ENCODE results near the gene PNPLA3. TPM values are rescaled to one million over a fixed set of nuclear protein-coding genes. Genes with fewer than 3 reads are reported as not detected.

PNPLA3 gene
- total RNA-seq, 2 experiments from 2014 or later, result 0.45 TPM; not detected in 1

DNA sequence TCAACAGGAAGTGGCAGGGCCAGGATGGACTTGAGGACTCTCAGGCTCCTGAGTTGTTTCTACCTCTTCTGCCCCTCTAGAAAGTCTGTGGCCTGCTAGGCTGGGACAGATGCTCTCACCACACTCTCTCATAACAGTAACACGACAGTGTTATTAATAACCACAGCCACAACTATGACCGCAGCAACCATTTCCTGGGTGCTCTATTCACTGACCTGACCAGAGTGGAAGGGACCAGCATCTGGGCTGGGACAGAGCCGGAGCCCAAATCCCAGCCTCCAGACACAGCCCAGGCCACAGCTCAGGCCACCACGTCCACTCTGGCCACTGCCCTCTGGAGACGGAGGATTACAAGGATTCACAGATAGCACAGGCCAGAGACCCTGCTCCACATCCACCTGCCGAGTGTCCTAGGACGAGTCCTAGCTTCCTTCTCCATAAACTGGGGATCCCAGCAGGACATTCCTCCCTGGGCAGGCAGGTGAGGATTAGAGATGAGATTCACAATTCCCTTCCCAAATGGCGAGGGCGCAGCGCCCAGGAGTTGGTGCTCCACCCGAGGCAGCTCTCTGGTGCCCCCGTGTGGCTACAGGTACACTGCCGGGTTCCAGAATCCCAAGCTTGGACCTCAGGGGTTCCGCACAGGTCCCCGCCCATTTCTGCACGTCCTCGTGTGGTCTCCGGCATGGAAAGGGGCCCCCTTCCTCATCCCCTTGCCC lies 38.8 kb upstream of the PNPLA3 start:
- no peaks in the 10 kb centered on the region for H3K9me3 Mint-ChIP-seq
- H3K4me1 Mint-ChIP-seq, result peaks cover 5% of the 10 kb centered on the region
- peak; percentile 70 for DNase-seq
- no peaks in the 10 kb centered on the region for H3K36me3 Mint-ChIP-seq
- POLR2A ChIA-PET, result interaction anchor here (0.6 kb wide), 1 partner anchor 704 kb away, joined by 4 read pairs; no protein-coding TSS in a partner anchor
- peaks cover 8% of the 10 kb centered on the region for H3K27me3 Mint-ChIP-seq
- no peak overlapping the region for H3K27ac Mint-ChIP-seq
- no peak overlapping the region for H3K4me3 Mint-ChIP-seq
- no peak for ATAC-seq (ENCODE audit: low read depth)

DNA sequence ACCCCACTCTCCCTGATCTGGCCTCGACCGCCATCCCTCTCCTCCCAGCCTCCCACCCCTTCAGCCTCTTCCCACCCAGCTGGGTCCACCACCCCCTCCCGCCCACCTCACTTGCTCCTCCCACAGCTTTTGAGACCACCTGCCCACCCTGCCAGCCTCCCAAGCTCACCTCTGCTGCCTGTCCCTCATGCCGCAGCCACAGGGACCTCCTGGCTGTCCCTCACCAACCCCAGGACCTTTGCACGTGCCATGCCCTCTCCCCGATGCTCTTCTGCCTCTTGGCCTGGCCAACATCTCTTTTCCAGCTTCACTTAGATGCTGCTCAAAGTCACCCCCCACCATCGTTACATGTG lies 38.3 kb upstream of the PNPLA3 start:
- ATAC-seq (ENCODE audit: low read depth) (no peak), DNase-seq (no peak)
- H3K9me3 Mint-ChIP-seq, result no peaks in the 10 kb centered on the region
- H3K27me3 Mint-ChIP-seq, result peaks cover 9% of the 10 kb centered on the region
- POLR2A ChIA-PET, result interaction anchor here (0.6 kb wide), 2 partner anchors 703 to 944 kb away, joined by 4 read pairs; no protein-coding TSS in a partner anchor
- no peak overlapping the region for H3K4me3 Mint-ChIP-seq
- no peaks in the 10 kb centered on the region for H3K36me3 Mint-ChIP-seq
- H3K27ac Mint-ChIP-seq, result no peak overlapping the region
- H3K4me1 Mint-ChIP-seq, result peaks cover 5% of the 10 kb centered on the region

DNA sequence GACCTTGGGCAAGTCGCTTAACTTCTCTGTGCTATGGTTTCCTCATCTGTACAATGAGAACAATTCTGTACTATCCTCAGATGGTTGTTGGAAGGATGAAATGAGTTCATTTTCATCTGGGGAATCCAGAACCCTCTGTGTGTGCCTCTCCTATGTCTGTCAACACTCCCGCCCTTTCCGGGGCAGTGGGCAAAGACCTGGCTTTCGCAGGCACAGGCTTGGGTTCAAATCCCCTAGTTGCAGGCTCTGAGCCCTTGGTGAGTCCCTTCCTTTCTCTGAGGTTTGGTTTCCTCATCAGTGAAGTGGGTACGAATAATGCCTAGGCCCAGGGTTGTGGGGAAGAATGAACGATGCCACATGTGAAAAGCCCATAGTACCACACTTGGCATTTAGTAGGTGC lies 37.8 kb upstream of the PNPLA3 start:
- Mint-ChIP-seq H3K9me3 (no peaks in the 10 kb centered on the region), H3K4me3 (no peak overlapping the region), H3K27ac (no peak overlapping the region), H3K4me1 (peaks cover 5% of the 10 kb centered on the region), H3K36me3 (no peaks in the 10 kb centered on the region), H3K27me3 (peaks cover 14% of the 10 kb centered on the region)
- POLR2A ChIA-PET, result interaction anchor here (0.6 kb wide), 1 partner anchor 944 kb away, joined by 4 read pairs; no protein-coding TSS in a partner anchor
- DNase-seq (no peak), ATAC-seq (ENCODE audit: low read depth) (no peak)

DNA sequence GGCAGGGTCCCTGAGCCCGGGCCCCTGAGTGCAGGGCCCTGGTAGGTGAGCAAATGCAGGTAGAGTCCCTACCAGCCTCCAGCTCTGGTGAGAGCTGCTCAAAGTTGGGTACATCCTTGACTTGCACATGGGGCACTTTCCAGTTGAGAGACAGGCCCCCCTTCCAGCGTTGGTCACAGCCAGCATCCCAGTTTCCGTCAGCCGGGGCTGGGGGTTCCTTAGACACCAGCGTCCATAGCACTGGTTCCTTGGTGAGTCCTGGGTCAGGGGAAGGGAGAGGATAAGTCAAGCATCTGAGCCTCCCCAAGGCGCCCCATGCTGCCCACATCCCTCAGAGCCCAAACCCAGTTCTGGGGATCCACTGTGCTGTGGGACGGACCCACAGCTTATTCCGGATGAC lies 37.4 kb upstream of the PNPLA3 start:
- POLR2A ChIA-PET, result no interaction called here
- DNase-seq (no peak), ATAC-seq (ENCODE audit: low read depth) (no peak)
- no peaks in the 10 kb centered on the region for H3K9me3 Mint-ChIP-seq
- no peaks in the 10 kb centered on the region for H3K36me3 Mint-ChIP-seq
- H3K27ac Mint-ChIP-seq, result no peak overlapping the region
- peaks cover 18% of the 10 kb centered on the region for H3K27me3 Mint-ChIP-seq
- no peak overlapping the region for H3K4me3 Mint-ChIP-seq
- peaks cover 5% of the 10 kb centered on the region for H3K4me1 Mint-ChIP-seq

DNA sequence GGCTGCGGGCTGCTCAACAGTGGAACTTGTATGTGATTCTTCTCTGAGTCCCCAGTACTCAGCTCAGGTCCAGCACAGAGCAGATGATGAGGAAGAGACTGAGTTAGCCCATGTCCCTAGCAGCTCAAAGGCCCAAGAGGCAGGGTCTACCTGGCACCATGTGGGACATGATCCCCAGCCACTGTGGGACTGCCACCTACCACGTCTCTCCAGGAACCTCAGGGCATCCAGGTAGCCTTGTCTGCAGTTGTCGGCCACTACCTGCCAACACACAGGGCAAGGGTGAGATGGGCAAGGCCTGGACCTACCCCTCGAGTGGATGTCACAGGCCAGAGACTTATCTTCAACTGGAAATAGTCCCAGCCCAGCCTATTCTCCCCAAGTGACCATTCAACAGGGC lies 36.2 kb upstream of the PNPLA3 start:
- no peak overlapping the region for H3K27ac Mint-ChIP-seq
- no peak overlapping the region for H3K4me3 Mint-ChIP-seq
- H3K36me3 Mint-ChIP-seq, result no peaks in the 10 kb centered on the region
- ATAC-seq (ENCODE audit: low read depth), result no peak
- DNase-seq, result no peak
- POLR2A ChIA-PET, result no interaction called here
- H3K9me3 Mint-ChIP-seq, result no peaks in the 10 kb centered on the region
- H3K4me1 Mint-ChIP-seq, result peaks cover 5% of the 10 kb centered on the region
- H3K27me3 Mint-ChIP-seq, result peaks cover 27% of the 10 kb centered on the region

DNA sequence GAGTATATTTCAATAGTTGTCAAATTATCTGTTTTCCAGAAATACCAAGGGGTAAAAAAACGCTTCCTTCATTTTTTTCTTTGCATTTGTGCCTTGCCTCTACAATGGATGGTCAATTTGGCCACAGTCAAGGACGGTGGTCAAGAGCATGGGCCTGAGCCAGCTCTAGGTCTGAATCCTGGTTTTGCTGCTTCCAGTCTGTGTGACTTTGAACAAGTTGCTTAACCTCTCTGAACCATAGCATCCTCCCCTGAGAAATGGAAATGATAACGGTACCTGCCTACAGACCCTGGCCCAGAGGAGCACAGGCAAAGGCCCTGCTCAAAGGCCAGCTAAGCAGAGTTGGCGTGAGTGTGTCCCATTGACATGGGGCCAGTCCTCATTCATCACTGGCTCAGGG lies 34.9 kb upstream of the PNPLA3 start:
- H3K27me3 Mint-ChIP-seq, result peaks cover 35% of the 10 kb centered on the region
- no peaks in the 10 kb centered on the region for H3K36me3 Mint-ChIP-seq
- peaks cover 1% of the 10 kb centered on the region for H3K4me1 Mint-ChIP-seq
- POLR2A ChIA-PET, result no interaction called here
- no peak overlapping the region for H3K4me3 Mint-ChIP-seq
- ATAC-seq (ENCODE audit: low read depth) (no peak), DNase-seq (no peak)
- H3K27ac Mint-ChIP-seq, result no peak overlapping the region
- H3K9me3 Mint-ChIP-seq, result no peaks in the 10 kb centered on the region

DNA sequence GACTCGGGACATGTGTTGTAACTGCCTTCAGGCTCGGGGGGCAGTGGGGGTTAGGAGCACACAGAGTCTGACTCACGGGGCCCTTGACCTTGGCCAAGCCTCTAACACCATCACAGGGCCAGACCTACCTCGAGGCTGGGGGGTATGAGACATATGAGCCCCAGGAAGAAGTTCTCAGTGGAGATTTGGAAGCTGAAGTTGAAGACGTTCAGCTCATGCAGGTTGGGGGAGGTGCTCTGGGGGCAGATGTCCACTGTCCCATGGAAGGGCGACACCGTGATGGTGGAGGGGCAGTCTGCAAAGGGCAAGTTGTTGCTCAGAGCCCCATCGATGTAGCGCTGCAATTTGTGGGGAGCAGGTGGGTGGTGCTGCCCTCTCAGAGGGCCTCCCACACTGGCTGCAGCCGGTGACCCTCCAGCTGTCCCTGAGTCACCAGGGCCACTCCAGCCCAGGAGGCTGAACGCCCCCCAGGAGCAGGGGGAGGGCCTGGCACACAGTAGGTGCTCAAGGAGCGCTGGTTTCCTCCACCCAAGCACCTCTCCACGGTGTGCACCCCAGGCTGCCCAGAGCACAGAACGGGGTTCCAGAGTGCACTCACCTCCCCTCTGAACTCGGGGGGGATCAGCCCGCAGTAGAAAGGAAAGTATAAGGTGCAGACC lies 34.3 kb upstream of the PNPLA3 start:
- H3K36me3 Mint-ChIP-seq, result no peaks in the 10 kb centered on the region
- DNase-seq (no peak), ATAC-seq (ENCODE audit: low read depth) (no peak)
- H3K27me3 Mint-ChIP-seq, result peaks cover 37% of the 10 kb centered on the region
- H3K4me1 Mint-ChIP-seq, result peaks cover 1% of the 10 kb centered on the region
- H3K27ac Mint-ChIP-seq, result no peak overlapping the region
- H3K9me3 Mint-ChIP-seq, result no peaks in the 10 kb centered on the region
- POLR2A ChIA-PET, result no interaction called here
- H3K4me3 Mint-ChIP-seq, result no peak overlapping the region

DNA sequence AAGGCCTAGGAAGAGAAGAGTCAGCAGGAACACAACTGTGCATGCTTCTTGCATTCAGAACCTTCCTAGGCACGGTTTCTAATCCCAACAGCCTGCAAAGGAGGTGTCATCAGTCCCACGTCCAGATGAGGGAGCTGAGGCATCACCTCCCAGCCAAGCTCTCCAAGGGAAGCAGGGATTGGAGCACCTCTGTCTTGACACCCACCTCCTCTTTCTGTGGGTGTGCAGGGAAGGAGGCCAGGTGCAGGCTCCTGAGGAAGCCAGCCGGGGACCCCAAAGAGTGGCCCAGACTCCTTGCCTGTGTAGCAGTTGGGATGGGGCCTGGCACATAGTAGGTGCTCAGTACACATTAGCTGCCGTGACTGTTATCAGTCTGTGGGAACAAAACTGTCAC lies 33.7 kb upstream of the PNPLA3 start:
- H3K27ac Mint-ChIP-seq, result no peak overlapping the region
- POLR2A ChIA-PET, result no interaction called here
- H3K27me3 Mint-ChIP-seq, result peaks cover 37% of the 10 kb centered on the region
- H3K4me3 Mint-ChIP-seq, result no peak overlapping the region
- H3K4me1 Mint-ChIP-seq, result peaks cover 1% of the 10 kb centered on the region
- no peaks in the 10 kb centered on the region for H3K9me3 Mint-ChIP-seq
- ATAC-seq (ENCODE audit: low read depth) (no peak), DNase-seq (peak; percentile 6)
- no peaks in the 10 kb centered on the region for H3K36me3 Mint-ChIP-seq

DNA sequence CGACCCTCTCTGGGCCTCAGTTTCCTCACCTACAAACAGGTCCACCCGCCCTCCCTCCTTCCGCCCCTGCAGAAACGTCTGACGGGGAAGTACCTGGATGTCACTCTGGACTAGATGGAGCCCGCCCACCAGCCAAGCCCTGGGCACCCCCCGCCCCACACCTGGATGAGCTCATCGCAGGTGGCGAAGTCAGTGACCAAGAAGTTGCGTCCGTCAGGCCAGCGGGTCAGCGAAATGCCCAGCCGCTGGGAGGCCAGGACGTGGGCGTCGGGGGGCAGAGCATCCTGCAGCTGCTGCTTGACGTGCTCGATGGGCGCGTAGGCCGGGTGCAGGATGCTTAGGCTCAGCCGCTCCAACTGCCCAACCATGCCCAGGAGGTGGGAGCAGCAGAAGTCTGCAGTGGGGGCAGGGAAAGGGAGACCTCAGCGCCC lies 32.7 kb upstream of the PNPLA3 start:
- POLR2A ChIA-PET, result no interaction called here
- Mint-ChIP-seq H3K4me1 (no peaks in the 10 kb centered on the region), H3K4me3 (no peak overlapping the region), H3K27ac (no peak overlapping the region), H3K36me3 (no peaks in the 10 kb centered on the region), H3K9me3 (no peaks in the 10 kb centered on the region), H3K27me3 (peaks cover 44% of the 10 kb centered on the region)
- DNase-seq, result peak; percentile 24
- no peak for ATAC-seq (ENCODE audit: low read depth)

DNA sequence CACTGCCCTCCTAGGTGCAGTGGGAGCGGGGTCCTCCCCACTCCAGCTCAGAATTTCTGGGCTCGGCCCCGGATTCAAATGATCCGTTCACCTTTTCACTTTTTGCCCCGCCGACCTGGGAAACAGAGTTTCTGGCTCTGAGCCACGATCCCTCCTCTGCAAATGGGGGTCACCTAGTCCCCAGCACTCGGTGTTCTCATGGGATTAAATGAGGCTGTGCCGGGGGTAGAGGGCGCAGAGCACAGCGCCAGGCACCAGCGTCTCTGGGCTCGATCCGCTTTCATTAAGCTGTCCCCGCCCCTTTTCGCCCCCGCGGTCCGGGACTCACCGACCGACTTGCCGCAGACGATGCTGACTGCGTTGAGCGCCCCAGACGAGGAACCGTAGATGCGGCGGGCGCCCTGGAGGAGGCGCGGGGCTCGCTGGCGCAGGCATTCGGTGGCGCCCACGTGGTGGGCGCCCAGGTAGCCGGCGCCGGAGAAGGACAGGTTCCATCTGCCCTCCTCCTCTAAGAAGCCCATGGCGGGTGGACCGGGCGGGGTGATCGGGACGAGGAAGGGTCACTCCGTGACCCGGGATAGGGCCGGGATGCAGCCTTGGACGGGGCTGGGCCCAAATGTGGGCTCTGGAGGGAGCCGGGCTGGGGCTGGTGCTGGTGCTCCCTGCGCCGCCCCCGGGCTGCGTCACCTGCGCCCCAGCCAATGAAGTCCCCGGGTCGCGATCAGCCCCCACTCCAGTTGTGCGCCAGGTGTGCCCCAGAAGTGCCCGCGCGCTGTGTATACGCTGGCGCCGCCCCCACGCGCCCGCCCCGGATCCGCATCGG lies 32.0 kb upstream of the PNPLA3 start, which contains the start of gene PNPLA5:
Gene PNPLA5 (minus strand): TSS at position 654 of the 823 bp plus-strand sequence. CDS start 133 bp downstream, at position 521.
- Mint-ChIP-seq H3K27ac (no peak within 1 kb of the TSS), H3K9me3 (no peaks in the 10 kb centered on the region), H3K36me3 (no peaks in the 10 kb centered on the region), H3K4me1 (no peaks in the 10 kb centered on the region), H3K27me3 (peaks cover 44% of the 10 kb centered on the region), H3K4me3 (no peak within 1 kb of the TSS)
- POLR2A ChIA-PET, result no interaction called here
- DNase-seq, result no peak
- no peak for ATAC-seq (ENCODE audit: low read depth)

DNA sequence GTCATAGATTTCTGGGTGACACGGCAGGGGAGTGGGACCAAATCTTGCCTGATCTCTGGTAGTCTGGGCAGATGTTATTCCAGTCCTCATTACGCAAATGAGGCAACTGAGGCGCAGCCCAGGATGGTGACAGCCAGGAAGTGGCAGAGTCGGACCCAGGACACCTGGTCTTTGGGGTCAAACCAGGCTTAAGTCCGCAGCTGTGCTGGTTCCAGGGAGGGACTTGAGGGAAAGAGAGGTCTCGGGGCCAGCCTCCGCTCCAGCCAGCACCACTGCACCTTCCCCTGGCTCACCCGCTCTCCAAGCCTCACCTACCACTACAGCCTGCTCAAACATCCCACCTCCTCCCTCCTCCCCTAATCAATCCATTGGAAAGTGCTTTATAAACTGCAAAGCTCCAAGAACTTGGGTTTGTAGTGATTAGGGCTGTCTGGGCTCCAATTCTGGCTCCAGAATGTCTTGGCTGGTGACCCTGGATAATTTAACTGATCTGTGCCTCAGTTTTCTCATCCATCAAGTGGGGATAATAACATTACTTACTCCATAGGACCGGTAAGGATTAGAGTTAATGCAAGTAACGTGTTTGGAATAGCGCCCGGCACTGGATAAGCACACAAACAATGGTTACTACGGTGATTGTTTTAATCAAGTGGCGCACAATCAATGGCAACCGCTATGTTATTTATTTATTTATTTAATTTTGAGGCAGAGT lies 31.3 kb upstream of the PNPLA3 start:
- no peaks in the 10 kb centered on the region for H3K9me3 Mint-ChIP-seq
- H3K27ac Mint-ChIP-seq, result no peak overlapping the region
- H3K36me3 Mint-ChIP-seq, result no peaks in the 10 kb centered on the region
- peaks cover 40% of the 10 kb centered on the region for H3K27me3 Mint-ChIP-seq
- ATAC-seq (ENCODE audit: low read depth), result no peak
- H3K4me1 Mint-ChIP-seq, result no peaks in the 10 kb centered on the region
- DNase-seq, result no peak
- H3K4me3 Mint-ChIP-seq, result no peak overlapping the region
- POLR2A ChIA-PET, result no interaction called here

DNA sequence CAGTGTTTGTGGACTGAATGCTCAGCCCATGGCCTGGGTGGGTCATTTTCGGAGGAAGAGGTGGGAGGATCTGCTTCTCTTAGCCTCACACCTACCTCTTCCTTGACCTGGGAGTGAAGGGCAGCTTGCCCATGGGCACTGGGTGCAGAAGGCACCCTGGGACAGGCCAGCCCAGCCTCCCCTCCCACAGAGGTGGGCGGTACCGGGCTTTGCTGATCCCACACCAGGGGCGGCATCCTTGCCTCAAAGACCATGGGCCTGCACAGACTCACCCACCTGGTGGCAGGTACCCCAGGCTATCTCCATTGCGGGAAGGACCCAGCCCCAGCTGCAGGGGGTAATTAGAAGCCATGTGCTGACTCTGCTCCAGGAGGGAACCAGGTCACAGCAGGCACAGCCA lies 30.3 kb upstream of the PNPLA3 start:
- Mint-ChIP-seq H3K9me3 (no peaks in the 10 kb centered on the region), H3K27me3 (peaks cover 38% of the 10 kb centered on the region), H3K4me3 (no peak overlapping the region), H3K27ac (peak overlapping the region; percentile 1), H3K36me3 (no peaks in the 10 kb centered on the region), H3K4me1 (no peaks in the 10 kb centered on the region)
- POLR2A ChIA-PET, result no interaction called here
- DNase-seq, result no peak
- ATAC-seq (ENCODE audit: low read depth), result no peak

DNA sequence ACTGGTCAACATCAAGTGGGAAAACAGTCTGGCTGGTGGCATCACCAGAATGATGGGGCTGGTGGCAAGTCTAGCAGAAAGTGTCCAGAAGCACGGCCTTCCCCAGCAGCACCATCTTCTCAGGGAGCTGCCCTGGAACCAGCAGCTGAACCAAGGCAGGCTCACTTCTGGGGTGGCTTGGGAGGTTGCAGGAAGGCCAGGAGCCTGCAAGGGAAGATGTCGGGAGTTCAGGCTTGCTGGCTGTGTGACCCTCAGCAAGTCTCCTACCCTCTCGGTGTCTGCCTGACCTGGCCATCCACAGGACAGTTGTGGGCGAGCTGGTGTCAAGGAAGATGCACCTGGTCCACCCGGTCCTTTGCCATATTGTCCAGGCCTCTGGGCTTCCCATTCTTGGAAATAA lies 29.5 kb upstream of the PNPLA3 start:
- H3K36me3 Mint-ChIP-seq, result no peaks in the 10 kb centered on the region
- POLR2A ChIA-PET, result no interaction called here
- H3K27ac Mint-ChIP-seq, result no peak overlapping the region
- peaks cover 38% of the 10 kb centered on the region for H3K27me3 Mint-ChIP-seq
- no peaks in the 10 kb centered on the region for H3K9me3 Mint-ChIP-seq
- no peak overlapping the region for H3K4me3 Mint-ChIP-seq
- H3K4me1 Mint-ChIP-seq, result no peaks in the 10 kb centered on the region
- no peak for ATAC-seq (ENCODE audit: low read depth)
- no peak for DNase-seq
